ENCODE results near the gene KIAA1217. TPM values are rescaled to one million over a fixed set of nuclear protein-coding genes. Genes with fewer than 3 reads are reported as not detected.
"Not testable (repeated sequence)": the region's sequence is repeated elsewhere in the genome, so short reads cannot be mapped to it uniquely, and the experiment has no call there.

Gene KIAA1217
- total RNA-seq, 1 experiment from 2014 or later, result 5.2 TPM

- peak; percentile 87 for DNase-seq (ENCODE audit: low spot score)
These were observed 257.2 kb downstream of the KIAA1217 start for GRCh38 chr10:24465891-24466818.

- DNase-seq (ENCODE audit: low spot score), result no peak
These were observed 258.2 kb downstream of the KIAA1217 start for GRCh38 chr10:24467136-24467535.

GRCh38 chr10:24467605-24468004 lies 258.7 kb downstream of the KIAA1217 start:
- DNase-seq (ENCODE audit: low spot score), result no peak

- DNase-seq (ENCODE audit: low spot score), result peak; percentile 10
These were observed 259.4 kb downstream of the KIAA1217 start for GRCh38 chr10:24468281-24468751.

GRCh38 chr10:24469993-24470392 lies 261.1 kb downstream of the KIAA1217 start:
- peak; percentile 18 for DNase-seq (ENCODE audit: low spot score)

- no peak for DNase-seq (ENCODE audit: low spot score)
These were observed 266.7 kb downstream of the KIAA1217 start for GRCh38 chr10:24475598-24475997.

- no peak for DNase-seq (ENCODE audit: low spot score)
These were observed 268.2 kb downstream of the KIAA1217 start for GRCh38 chr10:24476913-24477701.

- DNase-seq (ENCODE audit: low spot score), result no peak
These were observed 269.0 kb downstream of the KIAA1217 start for GRCh38 chr10:24477915-24478314.

- no peak for DNase-seq (ENCODE audit: low spot score)
These were observed 270.9 kb downstream of the KIAA1217 start for GRCh38 chr10:24479806-24480205.

GRCh38 chr10:24480447-24480846 lies 271.5 kb downstream of the KIAA1217 start:
- DNase-seq (ENCODE audit: low spot score), result no peak

GRCh38 chr10:24481241-24481640 lies 272.3 kb downstream of the KIAA1217 start:
- DNase-seq (ENCODE audit: low spot score), result no peak

GRCh38 chr10:24482713-24483112 lies 273.8 kb downstream of the KIAA1217 start:
- DNase-seq (ENCODE audit: low spot score), result not testable (repeated sequence)

- peak; percentile 62 for DNase-seq (ENCODE audit: low spot score)
These were observed 274.8 kb downstream of the KIAA1217 start for GRCh38 chr10:24483701-24484100.

- no peak for DNase-seq (ENCODE audit: low spot score)
These were observed 275.8 kb downstream of the KIAA1217 start for GRCh38 chr10:24484771-24485170.

- DNase-seq (ENCODE audit: low spot score), result no peak
These were observed 276.4 kb downstream of the KIAA1217 start for GRCh38 chr10:24485304-24485703.

GRCh38 chr10:24488631-24489030 lies 279.7 kb downstream of the KIAA1217 start:
- DNase-seq (ENCODE audit: low spot score), result no peak

- no peak for DNase-seq (ENCODE audit: low spot score)
These were observed 284.2 kb downstream of the KIAA1217 start for GRCh38 chr10:24493165-24493564.

- DNase-seq (ENCODE audit: low spot score), result no peak
These were observed 285.3 kb downstream of the KIAA1217 start for GRCh38 chr10:24494236-24494635.

GRCh38 chr10:24494777-24495176 lies 285.8 kb downstream of the KIAA1217 start:
- DNase-seq (ENCODE audit: low spot score), result no peak

- DNase-seq (ENCODE audit: low spot score), result no peak
These were observed 286.9 kb downstream of the KIAA1217 start for GRCh38 chr10:24495666-24496460.

- DNase-seq (ENCODE audit: low spot score), result no peak
These were observed 288.0 kb downstream of the KIAA1217 start for GRCh38 chr10:24496906-24497305.

All from H4 (cell line).